HL-60 (cell line): ENCODE data around the gene GDAP2.

Source experiments
- SPI1 ChIP-seq: IDR thresholded peaks from 2 replicates; pipeline ENCODE4 v1.6.1; 2012; ENCODE audit warnings: low read depth, mild to moderate bottlenecking, borderline replicate concordance
- TF ChIP-seq, protein P1 (sequence below): IDR thresholded peaks from one replicate; pipeline ENCODE4 v1.5.1; 2011; ENCODE audit warnings: low read length, control low read depth, inconsistent platforms; ENCODE audit not compliant: insufficient read depth
- TF ChIP-seq, protein P2 (sequence below): IDR thresholded peaks from 2 replicates; pipeline ENCODE4 v1.6.1; 2012; ENCODE audit warnings: low read depth; ENCODE audit not compliant: insufficient replicate concordance

DNA sequence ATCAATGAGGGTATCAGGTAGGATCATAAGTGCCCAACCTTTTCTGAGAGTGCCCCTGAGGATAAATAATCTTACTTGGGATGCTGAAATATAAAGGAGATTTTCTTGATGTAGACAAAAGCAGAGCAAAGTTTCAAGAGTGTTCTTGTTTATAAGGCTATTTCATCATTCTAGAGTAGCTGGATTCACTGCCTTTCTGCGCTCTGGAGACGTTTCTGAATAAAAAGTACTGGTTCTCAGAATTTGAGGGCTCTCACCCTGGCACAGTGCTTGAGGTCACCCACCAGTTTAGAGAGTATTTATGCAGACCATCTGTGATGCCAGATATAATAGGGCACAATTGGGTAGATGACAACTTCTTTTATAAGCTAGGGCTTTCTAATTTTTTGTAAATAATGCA is 103.3 kb downstream of the GDAP2 start:
- TF ChIP-seq, protein P1, sequence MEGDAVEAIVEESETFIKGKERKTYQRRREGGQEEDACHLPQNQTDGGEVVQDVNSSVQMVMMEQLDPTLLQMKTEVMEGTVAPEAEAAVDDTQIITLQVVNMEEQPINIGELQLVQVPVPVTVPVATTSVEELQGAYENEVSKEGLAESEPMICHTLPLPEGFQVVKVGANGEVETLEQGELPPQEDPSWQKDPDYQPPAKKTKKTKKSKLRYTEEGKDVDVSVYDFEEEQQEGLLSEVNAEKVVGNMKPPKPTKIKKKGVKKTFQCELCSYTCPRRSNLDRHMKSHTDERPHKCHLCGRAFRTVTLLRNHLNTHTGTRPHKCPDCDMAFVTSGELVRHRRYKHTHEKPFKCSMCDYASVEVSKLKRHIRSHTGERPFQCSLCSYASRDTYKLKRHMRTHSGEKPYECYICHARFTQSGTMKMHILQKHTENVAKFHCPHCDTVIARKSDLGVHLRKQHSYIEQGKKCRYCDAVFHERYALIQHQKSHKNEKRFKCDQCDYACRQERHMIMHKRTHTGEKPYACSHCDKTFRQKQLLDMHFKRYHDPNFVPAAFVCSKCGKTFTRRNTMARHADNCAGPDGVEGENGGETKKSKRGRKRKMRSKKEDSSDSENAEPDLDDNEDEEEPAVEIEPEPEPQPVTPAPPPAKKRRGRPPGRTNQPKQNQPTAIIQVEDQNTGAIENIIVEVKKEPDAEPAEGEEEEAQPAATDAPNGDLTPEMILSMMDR: no peak
- TF ChIP-seq SPI1: no peak
- TF ChIP-seq, protein P2, sequence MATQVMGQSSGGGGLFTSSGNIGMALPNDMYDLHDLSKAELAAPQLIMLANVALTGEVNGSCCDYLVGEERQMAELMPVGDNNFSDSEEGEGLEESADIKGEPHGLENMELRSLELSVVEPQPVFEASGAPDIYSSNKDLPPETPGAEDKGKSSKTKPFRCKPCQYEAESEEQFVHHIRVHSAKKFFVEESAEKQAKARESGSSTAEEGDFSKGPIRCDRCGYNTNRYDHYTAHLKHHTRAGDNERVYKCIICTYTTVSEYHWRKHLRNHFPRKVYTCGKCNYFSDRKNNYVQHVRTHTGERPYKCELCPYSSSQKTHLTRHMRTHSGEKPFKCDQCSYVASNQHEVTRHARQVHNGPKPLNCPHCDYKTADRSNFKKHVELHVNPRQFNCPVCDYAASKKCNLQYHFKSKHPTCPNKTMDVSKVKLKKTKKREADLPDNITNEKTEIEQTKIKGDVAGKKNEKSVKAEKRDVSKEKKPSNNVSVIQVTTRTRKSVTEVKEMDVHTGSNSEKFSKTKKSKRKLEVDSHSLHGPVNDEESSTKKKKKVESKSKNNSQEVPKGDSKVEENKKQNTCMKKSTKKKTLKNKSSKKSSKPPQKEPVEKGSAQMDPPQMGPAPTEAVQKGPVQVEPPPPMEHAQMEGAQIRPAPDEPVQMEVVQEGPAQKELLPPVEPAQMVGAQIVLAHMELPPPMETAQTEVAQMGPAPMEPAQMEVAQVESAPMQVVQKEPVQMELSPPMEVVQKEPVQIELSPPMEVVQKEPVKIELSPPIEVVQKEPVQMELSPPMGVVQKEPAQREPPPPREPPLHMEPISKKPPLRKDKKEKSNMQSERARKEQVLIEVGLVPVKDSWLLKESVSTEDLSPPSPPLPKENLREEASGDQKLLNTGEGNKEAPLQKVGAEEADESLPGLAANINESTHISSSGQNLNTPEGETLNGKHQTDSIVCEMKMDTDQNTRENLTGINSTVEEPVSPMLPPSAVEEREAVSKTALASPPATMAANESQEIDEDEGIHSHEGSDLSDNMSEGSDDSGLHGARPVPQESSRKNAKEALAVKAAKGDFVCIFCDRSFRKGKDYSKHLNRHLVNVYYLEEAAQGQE: no peak
